Placental epithelial cell (primary cell): Measurements from ENCODE around the gene WNT8B. TPM values are rescaled to one million over a fixed set of nuclear protein-coding genes. Genes with fewer than 3 reads are reported as not detected.

Experiments
- total RNA-seq: library from RNA; depleted of rRNA; stranded (reverse); fragments of >200 nt; gene quantifications from 2 replicates; pipeline ENCODE4 v1.2.3, GENCODE V29; 2012

WNT8B gene
- not detected in 2 replicates for total RNA-seq

GRCh38 chr10:100462709-100463108 lies at the start of gene WNT8B:
WNT8B (plus strand) TSS chr10:100463009; CDS start chr10:100463169, 160 bp downstream.

DNA sequence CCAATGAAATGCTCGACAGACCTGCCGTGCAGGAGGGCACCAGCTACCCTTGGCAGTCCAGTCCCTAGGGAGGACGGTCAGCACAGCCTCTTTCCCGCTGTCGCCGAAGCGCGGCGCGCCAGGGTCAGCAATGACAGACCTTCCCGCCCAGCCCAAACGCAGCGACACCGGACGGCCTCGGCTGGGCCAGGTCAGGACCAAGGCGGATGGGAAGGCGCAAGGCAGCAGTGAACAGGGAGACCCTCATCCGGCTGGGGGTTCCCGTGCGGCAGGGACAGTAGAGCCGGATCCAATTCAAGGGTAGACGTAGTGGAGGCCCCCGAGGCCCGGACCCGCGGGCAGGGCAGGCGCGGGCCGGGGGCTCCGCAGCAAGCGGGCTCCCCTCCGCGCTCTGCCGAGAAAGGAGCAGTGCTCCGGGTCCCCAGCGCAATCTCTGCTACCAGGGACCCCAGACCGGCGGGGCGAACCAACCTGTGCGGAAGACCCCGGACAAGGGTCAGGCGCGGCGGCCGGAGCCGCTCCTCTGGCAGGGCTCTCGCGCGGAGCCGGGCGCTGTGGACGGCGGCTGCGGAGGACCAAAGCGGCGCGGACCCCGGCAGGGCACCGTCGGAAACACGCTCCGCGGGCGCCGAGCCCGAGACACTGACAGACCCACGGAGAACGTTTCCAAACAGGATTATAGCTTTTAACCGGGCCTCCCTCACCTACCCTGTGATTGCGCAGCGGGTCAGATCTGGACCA lies 56.7 kb downstream of the WNT8B start, which contains the start of gene SEC31B:
TSS of gene SEC31B (minus strand) at position 551 of the 741 bp plus-strand sequence. CDS start 2,909 bp downstream, outside the sequence.

DNA sequence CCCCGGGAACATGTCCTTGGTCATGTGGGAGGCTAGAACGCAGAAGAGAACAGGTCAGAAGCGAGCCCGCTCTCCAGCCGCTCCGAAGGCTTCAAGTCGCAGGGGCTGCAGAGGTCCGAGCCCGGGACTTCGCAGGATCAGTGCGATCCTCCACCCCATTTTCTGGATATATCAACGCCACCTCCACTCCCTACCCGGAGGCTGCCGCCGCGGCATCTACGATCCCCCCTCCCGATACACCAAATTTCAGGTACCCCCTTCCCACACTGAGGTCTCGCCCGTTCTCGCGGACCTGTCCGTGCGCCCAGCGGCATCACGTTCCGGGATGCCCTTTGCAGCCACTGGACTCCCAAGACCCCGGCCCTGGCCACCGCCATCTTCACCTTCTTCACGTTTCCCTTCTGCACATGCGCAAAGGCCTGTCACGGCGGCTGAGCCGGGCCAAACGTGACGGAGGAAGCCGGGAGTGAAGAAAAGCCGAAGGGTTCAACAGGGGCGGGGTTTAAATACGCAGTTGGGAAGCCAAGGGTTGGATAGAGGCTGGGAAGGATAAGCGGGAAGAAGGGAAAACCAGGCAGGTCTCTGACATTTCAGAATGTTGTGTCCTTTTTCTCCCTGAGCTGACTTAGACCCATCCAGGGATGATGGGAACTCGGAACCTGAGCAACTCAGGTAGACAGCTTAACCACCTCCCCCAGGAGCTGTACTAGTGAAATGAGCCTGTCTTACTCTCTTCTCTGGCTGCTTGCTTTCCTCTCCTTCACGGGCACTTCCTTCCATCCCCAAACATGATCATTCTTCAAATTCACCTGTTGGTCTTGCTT lies 66.9 kb downstream of the WNT8B start, which contains the start of gene NDUFB8:
TSS of gene NDUFB8 (minus strand) at position 397 of the 824 bp plus-strand sequence. CDS start at position 377, 20 bp downstream.

Other genes starting within 250 kb of the WNT8B start
- 11.8 and 14.1 TPM in 2 replicates for gene CHUK, start 233.4 kb upstream of the WNT8B start, total RNA-seq
- 16.1 and 27.1 TPM in 2 replicates for gene CWF19L1, start 195.4 kb upstream of the WNT8B start, total RNA-seq
- gene BLOC1S2, start 176.3 kb upstream of the WNT8B start, total RNA-seq: 32.2 and 52.2 TPM in 2 replicates
- not detected in 2 replicates for gene PKD2L1, start 132.8 kb upstream of the WNT8B start, total RNA-seq
- 12.2 and 247 TPM in 2 replicates for gene SCD, start 115.8 kb upstream of the WNT8B start, total RNA-seq
- gene SEC31B, start 56.9 kb downstream of the WNT8B start, total RNA-seq: 2.6 and 3.5 TPM in 2 replicates
- 80.9 and 139 TPM in 2 replicates for gene NDUFB8, start 66.9 kb downstream of the WNT8B start, total RNA-seq
- gene HIF1AN, start 72.9 kb downstream of the WNT8B start, total RNA-seq: 15.7 and 17.6 TPM in 2 replicates